GF-D8 (cell line): ENCODE measurements around the gene POMT1.
"Not testable (repeated sequence)": the region's sequence is repeated elsewhere in the genome, so short reads cannot be mapped to it uniquely, and the experiment has no call there.

Source experiments
- DNase-seq: peaks from one replicate; lab custom pipeline; 2025; lab: John Stamatoyannopoulos, UW

POMT1 gene

DNA sequence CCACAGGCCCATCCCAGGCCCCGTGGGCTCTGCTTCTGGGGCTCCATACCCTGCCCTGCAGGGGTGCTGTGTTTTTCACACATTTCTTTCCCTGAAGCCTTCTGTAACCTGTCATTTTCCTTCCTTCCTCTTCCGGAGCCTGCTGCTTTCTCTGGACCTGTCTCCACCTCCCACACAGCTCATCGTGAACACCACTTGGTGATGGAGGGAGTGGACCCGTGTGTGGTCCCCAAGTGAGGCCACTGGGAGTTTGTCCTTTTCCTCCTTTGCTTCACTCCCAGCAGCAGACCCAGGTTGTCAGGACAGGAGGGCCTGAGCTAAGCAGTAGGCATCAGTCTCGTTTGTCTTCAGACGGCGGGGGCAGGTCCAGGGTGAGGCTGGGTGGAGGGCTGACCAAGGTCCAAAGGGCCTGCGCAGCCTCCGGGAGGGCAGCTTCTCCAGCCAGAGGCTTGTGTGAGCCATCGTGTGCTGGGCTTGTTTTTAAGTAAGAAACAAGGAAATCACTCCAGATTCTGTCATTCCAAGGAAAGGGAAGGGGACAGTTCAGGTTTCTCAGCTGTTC, 5.8 kb upstream of the POMT1 start:
- DNase-seq: no peak

DNA sequence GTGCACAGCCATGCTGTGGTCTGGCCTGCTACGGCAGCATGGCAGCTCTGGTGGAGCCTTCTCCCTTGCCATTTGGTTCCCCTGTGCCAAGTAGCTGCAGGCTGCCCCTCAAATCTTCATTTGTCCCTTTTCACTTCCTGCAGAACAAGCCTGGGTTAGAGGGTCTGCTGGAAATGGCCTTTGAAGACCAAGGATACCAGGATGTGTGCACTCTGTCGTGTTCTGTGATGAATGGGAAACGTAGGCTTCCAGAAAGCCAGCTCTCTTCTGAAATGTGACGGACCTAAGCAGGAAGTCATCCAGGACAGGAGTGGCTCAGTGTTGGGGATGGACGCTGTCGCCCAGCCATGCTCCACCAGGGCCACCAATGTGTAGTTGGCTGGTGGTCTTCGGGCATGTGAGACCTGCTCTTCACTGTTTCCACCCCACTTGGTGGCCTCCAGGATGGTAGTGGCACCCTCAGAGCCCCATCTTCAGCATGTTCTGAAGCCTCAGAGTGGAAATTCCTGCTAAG, 3.4 kb upstream of the POMT1 start:
- no peak for DNase-seq

DNA sequence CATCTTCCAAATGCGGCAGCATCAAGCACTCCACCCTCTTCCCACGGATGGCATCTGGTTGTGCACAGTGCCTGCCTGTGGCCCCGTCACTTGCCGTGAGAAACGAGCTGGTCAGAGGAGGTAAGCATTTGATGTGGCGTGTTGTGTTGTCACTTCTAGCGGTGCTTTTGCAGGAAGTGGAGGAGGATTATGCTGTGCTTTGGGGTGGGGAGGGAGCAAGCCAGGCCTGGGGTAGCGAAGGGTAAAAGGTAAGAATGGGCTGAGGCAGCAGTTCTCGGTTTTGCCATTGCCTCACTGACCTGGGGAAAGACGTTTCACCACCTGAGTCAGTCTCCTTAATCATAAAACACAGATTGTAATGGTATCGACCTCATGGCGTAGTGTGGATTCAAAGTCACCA, 2.3 kb upstream of the POMT1 start:
- DNase-seq: no peak

DNA sequence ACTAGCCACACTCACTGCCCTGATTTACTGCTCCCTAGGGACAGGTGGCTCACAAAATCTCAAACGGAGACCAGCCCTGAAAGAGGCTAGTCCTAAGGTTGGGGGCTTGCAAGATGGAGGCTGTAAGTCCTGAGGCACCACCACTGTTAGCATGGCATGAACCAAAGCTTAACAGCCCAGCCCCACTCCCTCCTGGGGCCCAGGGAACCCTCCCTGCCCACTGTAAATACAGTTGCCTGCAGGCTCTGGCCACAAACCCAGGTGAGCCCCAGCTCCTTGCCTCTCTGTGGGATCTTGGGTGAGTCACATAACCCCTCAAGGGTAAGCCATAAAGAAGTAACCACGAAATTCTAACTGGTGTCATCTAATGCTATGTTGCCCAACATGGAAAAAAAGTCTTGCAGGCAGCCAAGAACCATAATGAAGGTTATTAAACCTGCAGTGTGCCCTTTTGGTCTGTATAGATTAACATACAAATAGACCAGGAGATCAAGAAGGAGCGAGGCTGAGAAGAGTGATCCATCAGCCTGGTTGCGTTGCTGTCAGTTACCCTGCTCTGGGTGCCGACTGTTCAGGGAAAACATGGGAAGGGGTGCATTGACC, 1.7 kb upstream of the POMT1 start:
- DNase-seq: peak; percentile 35

DNA sequence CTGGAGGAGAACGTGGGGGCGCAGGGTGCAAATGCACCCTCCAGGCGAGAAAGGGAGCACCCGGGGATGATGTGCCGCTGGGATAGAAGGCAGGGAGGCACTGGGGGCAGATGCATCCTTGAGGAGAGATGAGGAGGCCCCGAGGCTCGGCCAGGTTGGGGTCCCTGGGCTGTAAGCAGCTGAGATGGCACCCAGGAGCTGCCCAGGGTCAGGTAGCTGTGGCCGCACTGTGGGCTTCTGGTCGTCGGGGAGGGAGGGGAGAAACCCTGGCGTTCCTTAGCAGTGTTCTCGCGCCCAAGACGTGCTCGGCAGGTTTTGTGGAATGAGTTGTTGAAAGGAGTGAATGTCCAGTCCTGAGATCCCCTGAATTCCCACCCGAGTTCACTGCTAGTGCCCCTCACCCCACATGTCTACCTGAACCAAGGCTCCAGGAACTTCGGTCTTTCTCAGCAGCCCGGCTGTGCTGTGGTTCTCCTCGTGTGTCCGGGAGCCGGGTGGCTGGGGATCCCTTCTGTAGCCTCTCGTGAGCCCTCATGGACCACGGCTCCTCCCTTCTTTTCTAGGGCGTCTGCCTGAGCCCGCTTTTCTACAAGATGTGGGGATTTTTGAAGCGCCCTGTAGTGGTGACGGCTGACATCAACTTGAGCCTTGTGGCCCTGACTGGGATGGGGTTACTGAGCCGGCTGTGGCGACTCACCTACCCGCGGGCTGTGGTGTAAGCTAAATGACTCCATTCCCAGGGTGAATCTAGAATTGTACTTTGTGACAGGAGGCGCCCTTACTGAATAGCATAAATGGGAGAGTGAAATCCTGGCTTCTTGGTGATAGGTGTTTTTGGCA, 1.1 kb downstream of the POMT1 start:
- peak; percentile 5 for DNase-seq

DNA sequence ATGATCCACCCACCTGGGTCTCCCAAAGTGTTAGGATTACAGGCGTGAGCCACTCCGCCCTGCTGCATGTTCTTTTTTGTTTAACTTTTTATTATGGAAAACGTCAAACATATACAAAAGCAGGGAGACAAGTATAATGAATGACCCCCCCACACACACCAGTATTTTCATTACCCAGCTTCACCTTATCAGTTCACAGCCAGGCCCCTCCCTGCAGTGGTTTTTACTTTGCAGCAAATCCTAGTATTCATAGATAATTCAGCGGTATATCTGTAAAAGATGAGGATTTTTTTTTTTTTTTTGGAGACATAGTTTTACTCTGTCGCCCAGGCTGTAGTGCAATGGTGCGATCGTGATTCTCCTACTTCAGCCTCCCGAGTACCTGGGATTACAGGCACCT, 2.3 kb downstream of the POMT1 start:
- DNase-seq: no peak

DNA sequence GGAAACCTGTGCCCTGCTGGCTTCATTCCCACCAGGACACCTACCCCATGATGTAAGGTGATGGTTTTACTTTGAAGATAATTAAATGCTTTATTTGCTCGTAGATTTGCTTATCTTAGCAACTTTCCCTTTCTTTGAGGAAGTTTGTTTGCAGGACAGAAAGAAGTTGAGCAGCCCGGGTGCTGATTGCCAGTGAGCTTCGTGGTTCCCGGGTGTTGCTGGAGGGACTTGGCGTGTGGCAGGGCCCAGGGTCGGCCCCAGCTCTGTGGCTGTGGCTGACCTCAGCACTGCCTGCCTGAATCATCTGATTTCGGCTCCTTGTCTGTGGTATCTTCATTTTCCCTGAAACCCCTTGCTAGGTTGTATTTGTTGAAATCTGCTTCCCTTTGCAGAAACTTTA, 8.7 kb downstream of the POMT1 start:
- DNase-seq: no peak

DNA sequence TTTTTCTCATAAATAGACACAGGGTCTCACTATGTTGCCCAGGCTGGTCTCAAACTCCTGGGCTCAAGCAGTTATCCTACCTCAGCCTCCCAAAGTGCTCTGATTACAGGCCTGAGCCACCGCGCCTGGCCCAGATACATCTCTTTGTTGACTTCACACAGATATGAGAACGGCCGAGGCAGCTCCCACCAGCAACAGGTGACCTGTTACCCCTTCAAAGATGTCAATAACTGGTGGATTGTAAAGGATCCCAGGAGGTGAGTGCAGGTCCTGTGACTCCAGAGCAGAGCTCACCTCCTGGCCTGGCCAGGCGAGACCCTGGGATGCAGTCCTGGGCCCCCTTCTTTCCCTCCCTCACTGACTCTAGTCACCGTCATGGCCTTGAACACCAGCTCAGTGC, 9.2 kb downstream of the POMT1 start:
- no peak for DNase-seq

DNA sequence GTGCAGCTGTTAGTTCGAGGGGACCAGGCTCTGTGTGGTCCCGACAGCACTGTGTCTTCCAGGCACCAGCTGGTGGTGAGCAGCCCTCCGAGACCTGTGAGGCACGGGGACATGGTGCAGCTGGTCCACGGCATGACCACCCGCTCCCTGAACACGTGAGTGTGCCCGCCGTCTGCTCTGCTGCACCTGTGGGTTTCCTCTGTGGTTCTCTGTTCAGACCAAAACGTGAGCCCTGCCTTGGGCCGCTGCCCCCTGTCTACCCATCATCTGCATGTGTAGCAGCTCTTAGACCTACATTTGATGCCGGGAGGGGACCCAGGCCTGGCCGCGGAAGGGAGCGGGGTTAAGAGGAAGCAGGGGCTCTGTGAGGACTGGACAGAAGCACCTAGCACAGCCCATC, 10.5 kb downstream of the POMT1 start:
- no peak for DNase-seq

DNA sequence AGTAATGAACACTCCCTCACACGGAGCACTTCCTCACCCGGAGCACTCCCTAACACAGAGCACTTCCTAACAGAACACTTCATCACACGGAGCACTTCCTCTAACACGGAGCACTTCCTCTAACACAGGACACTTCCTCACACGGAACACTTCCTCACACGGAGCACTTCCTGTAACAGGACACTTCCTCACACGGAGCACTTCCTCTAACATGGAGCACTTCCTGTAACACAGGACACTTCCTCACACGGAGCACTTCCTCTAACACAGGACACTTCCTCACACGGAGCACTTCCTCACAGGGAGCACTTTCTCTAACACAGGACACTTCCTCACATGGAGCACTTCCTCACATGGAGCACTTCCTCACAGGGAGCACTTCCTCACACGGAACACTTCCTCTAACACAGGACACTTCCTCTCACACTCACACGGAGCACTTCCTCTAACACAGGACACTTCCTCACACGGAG, 12.9 kb downstream of the POMT1 start:
- DNase-seq: not testable (repeated sequence)

DNA sequence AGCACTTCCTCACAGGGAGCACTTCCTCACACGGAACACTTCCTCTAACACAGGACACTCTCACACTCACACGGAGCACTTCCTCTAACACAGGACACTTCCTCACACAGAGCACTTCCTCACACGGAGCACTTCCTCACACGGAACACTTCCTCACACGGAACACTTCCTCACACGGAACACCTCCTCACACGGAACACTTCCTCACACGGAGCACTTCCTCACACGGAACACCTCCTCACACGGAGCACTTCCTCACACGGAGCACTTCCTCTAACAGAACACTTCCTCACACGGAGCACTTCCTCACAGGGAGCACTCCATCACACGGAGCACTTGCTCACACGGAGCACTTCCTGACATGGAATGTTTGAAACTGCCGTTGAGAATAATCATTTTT, 13.4 kb downstream of the POMT1 start:
- no peak for DNase-seq

DNA sequence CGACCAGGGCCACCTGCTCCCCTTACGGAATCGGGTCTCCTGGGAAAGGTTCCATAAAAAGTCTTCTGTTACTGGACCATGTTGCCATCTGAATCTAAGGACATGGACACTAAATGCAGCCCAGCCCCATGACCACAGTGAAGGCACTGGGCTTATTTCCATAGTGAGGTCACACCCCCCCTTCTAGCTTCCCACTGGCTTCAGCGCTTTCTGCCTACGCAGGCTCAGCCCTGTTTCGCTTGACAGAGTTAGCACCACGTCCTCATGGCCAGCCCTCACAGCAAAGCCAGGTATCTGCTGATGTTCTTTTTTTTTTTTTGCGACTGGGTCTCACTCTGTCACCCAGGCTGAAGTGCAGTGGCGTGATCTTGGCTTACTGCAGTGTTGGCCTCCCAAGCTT, 14.2 kb downstream of the POMT1 start:
- no peak for DNase-seq

DNA sequence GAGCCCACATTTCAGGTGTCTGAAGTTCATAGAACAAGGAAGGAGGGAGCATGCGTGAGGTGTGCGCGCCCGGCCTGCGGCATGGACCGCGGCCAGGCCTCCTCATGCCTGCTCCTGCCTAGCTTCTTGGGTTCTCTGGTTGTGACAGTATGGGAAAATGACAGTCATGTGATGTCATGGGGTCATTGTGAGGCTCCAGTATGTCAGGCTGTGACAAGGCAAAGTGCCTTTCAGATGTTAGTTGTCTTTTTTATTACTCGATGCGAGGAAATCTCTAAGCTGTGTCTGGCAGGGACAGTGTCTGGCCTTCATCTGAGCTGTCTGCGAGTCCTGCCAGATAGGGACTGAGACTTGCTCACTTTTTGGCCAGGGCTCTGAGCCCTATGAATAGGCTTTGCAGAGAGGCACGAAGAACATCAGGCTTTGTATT, 15.1 kb downstream of the POMT1 start:
- no peak for DNase-seq

DNA sequence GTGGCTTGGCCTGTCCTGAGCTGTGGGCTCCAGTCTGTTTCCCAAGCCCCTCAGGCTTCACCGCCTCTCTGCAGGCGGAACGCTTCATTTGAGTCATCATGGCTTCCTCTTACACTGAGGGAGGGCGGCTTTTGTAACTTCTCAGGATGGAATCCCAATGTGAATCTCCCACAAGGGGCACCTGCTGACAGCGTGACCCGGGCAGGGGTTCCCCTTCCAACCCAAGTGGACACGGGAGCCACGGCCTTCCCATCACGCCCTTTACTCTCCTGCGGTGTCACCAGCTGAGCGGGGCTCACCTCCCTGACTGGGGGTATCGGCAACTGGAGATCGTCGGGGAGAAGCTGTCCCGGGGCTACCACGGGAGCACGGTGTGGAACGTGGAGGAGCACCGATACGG, 15.8 kb downstream of the POMT1 start:
- DNase-seq: no peak

DNA sequence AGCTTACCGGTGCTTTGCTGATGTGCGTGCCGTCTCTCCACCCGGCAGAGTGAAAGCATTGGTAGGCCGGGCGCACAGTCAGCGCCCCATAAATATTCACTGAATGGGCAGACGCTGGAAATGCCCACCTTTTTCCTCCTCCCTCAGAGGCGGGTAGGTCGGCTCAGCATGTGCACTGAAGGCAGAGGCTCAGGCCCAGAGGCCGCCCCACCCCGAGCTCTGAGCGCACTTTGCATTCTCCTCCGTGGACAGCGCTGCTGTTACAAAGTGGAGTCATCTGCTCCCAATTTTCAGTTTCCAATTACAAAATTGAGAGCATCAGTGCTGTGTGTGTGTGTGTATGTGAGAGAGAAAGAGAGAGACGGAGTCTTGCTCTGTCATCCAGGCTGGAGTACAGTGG, 17.8 kb downstream of the POMT1 start:
- DNase-seq: no peak

DNA sequence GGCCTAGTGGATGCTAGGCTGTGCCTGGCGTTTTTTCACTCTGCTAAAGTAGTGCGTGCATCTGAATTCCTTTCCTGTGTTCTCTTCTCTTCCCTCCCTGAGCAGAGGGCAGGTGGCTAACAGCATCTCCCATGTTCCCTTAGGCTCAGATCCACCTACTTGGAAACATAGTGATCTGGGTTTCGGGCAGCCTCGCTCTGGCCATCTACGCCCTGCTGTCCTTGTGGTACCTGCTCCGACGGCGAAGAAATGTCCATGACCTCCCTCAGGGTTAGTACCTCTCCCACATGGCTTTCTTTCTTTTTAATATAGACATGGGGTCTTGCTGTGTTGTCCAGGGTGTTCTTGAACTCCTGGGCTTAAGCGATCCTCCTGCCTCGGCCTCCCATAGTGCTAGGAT, 18.5 kb downstream of the POMT1 start:
- no peak for DNase-seq

DNA sequence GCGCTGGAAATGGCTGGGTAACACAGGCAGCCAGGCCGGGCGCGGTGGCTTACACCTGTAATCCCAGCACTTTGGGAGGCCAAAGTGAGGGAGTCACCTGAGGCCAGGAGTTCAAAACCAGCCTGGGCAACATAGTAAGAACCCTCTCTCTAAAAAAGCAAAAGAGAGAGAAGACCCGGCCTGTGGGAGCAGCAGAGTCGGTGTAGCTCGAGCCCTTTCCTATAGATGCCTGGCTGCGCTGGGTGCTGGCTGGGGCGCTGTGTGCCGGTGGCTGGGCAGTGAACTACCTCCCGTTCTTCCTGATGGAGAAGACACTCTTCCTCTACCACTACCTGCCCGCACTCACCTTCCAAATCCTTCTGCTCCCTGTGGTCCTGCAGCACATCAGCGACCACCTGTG, 19.1 kb downstream of the POMT1 start:
- DNase-seq: no peak

DNA sequence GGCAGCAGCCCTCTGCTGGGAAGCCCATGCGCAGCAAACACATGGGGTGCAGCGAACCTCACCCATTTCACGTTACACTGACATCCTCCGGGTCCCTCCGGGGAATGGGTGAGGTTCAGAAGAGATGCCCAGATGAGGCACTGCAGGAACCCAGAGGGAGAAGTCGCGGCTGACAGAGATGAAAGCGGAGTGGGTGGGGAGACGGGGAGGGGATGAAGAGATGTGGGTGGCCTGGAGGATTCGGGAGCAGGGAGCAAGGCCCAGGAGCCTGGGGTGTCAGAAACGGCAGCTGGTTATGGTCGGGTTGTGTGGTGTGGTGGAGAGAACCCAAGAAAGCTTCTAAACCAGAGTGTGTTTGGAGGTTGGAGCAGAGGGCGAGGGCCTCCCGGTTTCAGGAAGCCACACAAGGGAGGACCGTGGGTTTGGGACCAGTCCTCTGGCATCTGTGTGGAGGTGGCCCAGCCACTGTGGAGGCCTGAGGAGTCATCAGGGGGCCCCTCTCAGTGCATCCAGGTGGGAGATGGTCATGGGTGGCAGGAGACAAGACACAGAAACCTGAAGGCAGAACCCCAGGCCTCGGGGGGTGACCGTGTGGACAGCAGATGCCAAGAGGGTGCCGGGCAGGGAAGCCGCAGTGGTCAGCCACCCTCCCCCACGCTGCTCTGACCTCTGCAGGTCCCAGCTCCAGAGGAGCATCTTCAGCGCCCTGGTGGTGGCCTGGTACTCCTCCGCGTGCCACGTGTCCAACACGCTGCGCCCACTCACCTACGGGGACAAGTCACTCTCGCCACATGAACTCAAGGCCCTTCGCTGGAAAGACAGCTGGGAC, 19.8 kb downstream of the POMT1 start:
- DNase-seq: no peak

DNA sequence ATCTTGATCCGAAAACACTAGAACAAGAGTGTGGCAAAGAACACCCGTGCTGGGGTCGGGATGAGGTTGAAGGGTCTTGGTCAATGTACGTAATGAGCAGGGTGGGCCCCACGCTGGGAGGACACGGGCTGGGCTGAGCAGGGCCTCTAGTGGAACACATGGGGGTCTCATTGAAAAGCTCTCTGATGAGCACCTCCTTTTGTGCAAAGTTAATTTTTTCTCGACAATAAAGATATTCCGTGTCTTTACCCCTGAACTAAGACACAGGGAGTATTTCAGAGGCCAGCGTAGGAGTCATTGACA, 20.3 kb downstream of the POMT1 start:
- DNase-seq: no peak

DNA sequence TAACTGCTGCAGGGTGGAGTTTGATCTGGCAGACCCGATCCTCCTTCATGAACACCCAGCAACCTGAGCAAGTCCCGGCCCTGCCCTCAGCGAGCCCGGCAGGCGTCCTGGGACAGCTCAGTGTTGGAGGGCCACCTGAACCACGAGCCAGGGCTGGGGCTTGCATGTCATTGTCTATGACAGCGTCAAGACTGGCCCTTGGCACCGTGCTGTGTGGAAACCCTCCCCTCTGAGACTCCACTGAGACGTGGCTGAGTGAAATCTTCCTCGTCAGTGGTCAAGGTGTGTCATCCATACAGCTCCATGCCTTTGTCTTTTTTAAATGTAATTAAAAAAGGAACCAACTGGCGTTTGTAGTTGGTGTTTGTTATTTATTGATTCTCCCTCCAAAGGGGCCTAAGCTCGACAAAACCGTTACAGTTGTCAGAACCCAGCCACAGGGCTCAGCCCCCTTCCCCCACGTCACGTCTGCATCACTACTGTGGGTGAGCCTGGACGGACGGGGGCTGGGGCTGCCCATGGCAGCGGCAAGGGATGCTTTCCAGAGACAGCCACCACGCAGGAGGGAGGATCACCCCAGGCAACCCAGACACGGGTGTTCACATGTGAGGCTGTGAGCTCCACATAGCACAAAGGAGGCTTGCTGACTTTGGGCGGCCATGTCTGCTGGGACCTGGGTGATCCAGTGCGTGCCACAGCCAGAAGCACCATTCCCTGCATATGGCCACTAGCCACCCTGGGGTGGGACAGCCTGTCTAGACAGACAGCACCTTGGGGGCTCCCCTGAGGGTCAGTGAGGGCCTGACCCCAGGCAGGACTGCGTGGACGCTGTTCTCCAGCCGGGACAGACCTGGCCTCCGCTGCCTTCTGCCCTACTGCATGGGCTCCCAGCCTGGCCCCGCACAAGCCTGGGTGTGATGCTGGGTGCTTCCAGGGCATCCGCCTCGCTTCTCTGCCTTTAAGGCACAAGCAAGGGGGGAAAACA, 21.0 kb downstream of the POMT1 start:
- DNase-seq: no peak

DNA sequence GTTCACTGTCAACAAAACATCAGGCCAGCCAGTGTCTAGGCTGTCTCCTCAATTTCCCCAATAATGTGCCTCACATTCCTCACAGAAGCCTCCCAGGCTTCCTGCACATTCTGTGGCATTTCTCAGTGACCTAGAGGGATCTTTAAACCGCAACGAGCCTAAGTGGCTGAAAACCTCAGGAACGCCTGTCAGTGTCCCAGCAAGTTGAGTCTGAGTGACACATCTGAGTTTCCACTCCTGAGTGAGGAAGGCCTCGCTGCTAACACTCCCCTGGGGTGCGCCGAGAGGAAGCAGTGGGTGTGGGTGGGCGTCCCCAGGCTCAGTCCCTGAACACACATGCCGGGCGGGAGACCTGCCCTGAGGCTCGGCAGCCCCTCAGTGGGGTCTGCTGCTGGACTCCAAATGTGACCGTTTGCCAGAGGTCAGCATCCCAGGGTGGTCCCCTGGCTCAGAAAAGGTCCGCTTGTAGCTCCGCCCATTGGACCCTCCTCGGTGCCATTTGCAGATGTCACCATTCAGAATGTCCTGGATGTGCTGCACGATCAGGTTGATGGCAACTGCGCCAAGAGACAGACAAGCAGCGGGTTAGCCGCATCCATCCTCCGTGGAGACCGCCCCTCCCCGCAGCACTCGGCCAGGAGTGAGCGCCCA, 22.1 kb downstream of the POMT1 start:
- DNase-seq: no peak
